ENCODE results near the gene ISX. TPM values are rescaled to one million over a fixed set of nuclear protein-coding genes. Genes with fewer than 3 reads are reported as not detected.
"Not testable (repeated sequence)": the region's sequence is repeated elsewhere in the genome, so short reads cannot be mapped to it uniquely, and the experiment has no call there.

Gene ISX
- polyA plus RNA-seq (2013, experiment 1 of 2; ENCODE audit: insufficient read length) = not detected
- polyA plus RNA-seq (2013, experiment 2 of 2; ENCODE audit: insufficient read length) = not detected

- no peak for DNase-seq
These were observed at the start of gene ISX for GRCh38 chr22:35065796-35066218. TSS of gene ISX (plus strand) at chr22:35066158. CDS start at chr22:35067088, 930 bp downstream.

- DNase-seq = no peak
These were observed 49.0 kb upstream of the ISX start for GRCh38 chr22:35016909-35017308.

- no peak for DNase-seq
These were observed 47.0 kb upstream of the ISX start for GRCh38 chr22:35018995-35019394.

GRCh38 chr22:35020517-35020916 is 45.4 kb upstream of the ISX start:
- DNase-seq = no peak

GRCh38 chr22:35021161-35021560 is 44.8 kb upstream of the ISX start:
- DNase-seq = no peak

GRCh38 chr22:35022291-35022690 is 43.7 kb upstream of the ISX start:
- DNase-seq = no peak

- DNase-seq = peak; percentile 35
These were observed 42.1 kb upstream of the ISX start for GRCh38 chr22:35023692-35024363.

- DNase-seq = no peak
These were observed 41.6 kb upstream of the ISX start for GRCh38 chr22:35024364-35024692.

GRCh38 chr22:35030112-35030511 is 35.8 kb upstream of the ISX start:
- not testable (repeated sequence) for DNase-seq

GRCh38 chr22:35032571-35032970 is 33.4 kb upstream of the ISX start:
- no peak for DNase-seq

GRCh38 chr22:35033635-35034296 is 32.2 kb upstream of the ISX start:
- no peak for DNase-seq

- no peak for DNase-seq
These were observed 31.0 kb upstream of the ISX start for GRCh38 chr22:35034963-35035362.

GRCh38 chr22:35037089-35037488 is 28.9 kb upstream of the ISX start:
- no peak for DNase-seq

GRCh38 chr22:35039625-35040024 is 26.3 kb upstream of the ISX start:
- no peak for DNase-seq

- no peak for DNase-seq
These were observed 22.6 kb upstream of the ISX start for GRCh38 chr22:35043252-35043933.

- DNase-seq = no peak
These were observed 22.0 kb upstream of the ISX start for GRCh38 chr22:35043934-35044319.

- DNase-seq = no peak
These were observed 21.2 kb upstream of the ISX start for GRCh38 chr22:35044607-35045390.

GRCh38 chr22:35045451-35045850 is 20.5 kb upstream of the ISX start:
- DNase-seq = no peak

GRCh38 chr22:35046744-35047462 is 19.1 kb upstream of the ISX start:
- no peak for DNase-seq

GRCh38 chr22:35050038-35050437 is 15.9 kb upstream of the ISX start:
- not testable (repeated sequence) for DNase-seq

- no peak for DNase-seq
These were observed 14.9 kb upstream of the ISX start for GRCh38 chr22:35051013-35051535.

GRCh38 chr22:35051791-35052190 is 14.2 kb upstream of the ISX start:
- DNase-seq = no peak

Measured in fibroblast of skin of back (primary cell).